Rectal smooth muscle tissue (tissue), 1 donor: ENCODE results near the gene NSG1.

Source experiments
- H3K27ac ChIP-seq: one replicate; pipeline ENCODE4 v1.7.0; 2013; ENCODE audit warnings: low read depth, low read length, inconsistent platforms
- H3K27me3 ChIP-seq: one replicate; pipeline ENCODE4 v1.7.0; 2013; ENCODE audit warnings: low read length; ENCODE audit not compliant: control insufficient read depth, insufficient read depth
- H3K36me3 ChIP-seq: one replicate; pipeline ENCODE4 v1.7.0; 2013; ENCODE audit warnings: low read length; ENCODE audit not compliant: control insufficient read depth, insufficient read depth
- H3K4me1 ChIP-seq: one replicate; pipeline ENCODE4 v1.7.0; 2013; ENCODE audit warnings: low read length; ENCODE audit not compliant: control insufficient read depth, insufficient read depth
- H3K4me3 ChIP-seq: one replicate; pipeline ENCODE4 v1.7.0; 2013; ENCODE audit warnings: low read length
- H3K9ac ChIP-seq: one replicate; pipeline ENCODE4 v1.7.0; 2013; ENCODE audit warnings: low read length

Gene NSG1

GRCh38 chr4:4425119-4425690 lies 38.3 kb downstream of the NSG1 start:
- no peaks in the 10 kb centered on the region for H3K4me1 ChIP-seq
- H3K9ac ChIP-seq = no peak overlapping the region
- peaks cover 20% of the 10 kb centered on the region for H3K36me3 ChIP-seq
- no peak overlapping the region for H3K27ac ChIP-seq
- no peaks in the 10 kb centered on the region for H3K27me3 ChIP-seq
- H3K4me3 ChIP-seq = no peak overlapping the region

DNA sequence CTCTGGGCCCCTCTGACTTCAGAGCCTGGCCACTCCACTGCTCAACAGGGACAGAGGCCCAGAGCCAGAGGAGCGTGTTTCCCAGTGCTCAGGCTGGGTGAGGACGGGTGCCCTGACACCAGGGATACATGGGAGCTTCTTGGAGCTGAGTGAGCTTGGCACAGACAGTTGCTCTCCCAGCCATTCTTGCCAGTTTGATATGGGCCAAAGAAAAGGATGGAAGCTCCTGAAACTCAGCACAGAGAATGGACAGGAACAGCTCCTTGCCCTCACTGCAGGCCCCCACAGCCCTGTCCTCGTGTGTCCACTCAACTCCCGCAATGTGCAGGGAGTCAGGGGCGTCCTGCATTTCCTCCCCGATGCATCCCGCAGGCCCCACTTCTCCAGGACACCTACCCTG lies 38.8 kb downstream of the NSG1 start:
- Histone ChIP-seq H3K4me1 (no peaks in the 10 kb centered on the region), H3K36me3 (peaks cover 15% of the 10 kb centered on the region), H3K9ac (no peak overlapping the region), H3K27me3 (no peaks in the 10 kb centered on the region), H3K27ac (no peak overlapping the region), H3K4me3 (no peak overlapping the region)

DNA sequence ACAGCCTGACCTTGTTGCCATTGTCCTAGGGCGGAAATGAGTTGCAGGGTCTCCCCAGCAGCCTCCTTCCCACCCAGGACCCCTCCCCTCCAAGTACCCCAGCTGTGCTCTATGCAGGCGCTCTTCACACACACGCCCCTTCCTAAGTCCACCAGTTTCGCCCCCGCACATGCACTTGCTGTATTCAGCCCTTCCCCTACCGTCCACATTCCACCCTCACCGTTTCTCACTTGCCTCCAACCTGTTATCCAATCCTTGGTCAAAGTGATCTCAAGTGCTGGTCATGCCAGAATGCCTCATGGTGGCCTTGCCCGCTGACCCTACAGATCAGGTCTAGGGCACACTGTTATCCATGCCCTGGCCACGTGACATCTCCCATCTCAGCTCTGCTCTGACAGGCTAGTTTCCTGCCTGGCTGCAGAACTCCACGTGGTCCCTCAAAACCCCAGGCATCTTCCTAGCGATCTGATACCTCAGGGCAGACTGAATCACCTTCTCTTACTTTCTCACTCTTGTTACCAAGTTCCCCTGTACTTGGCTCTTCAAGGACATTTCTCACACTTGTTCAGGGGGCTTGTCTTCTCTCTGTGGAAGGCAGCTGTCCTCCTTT lies 39.7 kb downstream of the NSG1 start:
- Histone ChIP-seq H3K36me3 (peaks cover 15% of the 10 kb centered on the region), H3K27ac (no peak overlapping the region), H3K9ac (no peak overlapping the region), H3K4me1 (no peaks in the 10 kb centered on the region), H3K27me3 (no peaks in the 10 kb centered on the region), H3K4me3 (no peak overlapping the region)

DNA sequence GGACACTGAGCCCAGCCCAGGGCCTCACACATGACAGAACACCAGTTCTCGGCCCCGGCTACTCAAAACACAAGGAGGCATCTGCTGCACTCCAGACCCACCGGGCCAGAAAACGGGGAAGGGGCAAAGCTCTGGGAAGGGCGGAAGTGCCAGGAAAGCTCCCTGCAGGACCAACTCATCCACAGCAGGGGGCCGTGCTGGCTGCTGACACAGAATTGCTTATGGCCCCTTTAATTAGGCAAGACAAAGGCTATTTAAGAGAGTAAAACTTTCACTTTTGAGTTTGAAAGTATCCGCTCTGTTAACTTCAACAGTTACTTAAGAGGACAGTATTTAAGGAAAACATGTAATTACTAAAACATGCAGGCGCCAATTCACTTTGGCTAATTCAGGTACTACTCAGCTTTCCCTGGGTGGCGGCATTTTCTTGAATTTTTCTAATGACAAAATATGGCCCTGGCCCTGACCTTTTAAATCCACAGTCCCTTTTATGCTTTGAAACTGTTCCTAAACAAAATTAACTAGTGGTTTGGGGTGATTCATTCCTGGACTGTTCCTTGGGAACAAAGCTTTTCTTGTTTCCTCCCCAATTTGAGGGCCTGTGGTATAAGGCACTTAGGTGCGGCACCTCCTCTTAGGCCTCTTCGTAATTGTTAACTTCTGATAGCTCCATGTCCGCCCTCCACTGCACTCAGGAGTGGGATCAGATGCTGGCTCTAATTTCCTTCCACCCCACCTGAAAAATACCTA lies 40.4 kb downstream of the NSG1 start:
- no peak overlapping the region for H3K9ac ChIP-seq
- H3K36me3 ChIP-seq = peaks cover 13% of the 10 kb centered on the region
- H3K4me3 ChIP-seq = no peak overlapping the region
- no peaks in the 10 kb centered on the region for H3K4me1 ChIP-seq
- no peaks in the 10 kb centered on the region for H3K27me3 ChIP-seq
- no peak overlapping the region for H3K27ac ChIP-seq

- H3K36me3 ChIP-seq = peaks cover 13% of the 10 kb centered on the region
- no peaks in the 10 kb centered on the region for H3K27me3 ChIP-seq
These were observed 41.0 kb downstream of the NSG1 start for GRCh38 chr4:4427886-4428285.

DNA sequence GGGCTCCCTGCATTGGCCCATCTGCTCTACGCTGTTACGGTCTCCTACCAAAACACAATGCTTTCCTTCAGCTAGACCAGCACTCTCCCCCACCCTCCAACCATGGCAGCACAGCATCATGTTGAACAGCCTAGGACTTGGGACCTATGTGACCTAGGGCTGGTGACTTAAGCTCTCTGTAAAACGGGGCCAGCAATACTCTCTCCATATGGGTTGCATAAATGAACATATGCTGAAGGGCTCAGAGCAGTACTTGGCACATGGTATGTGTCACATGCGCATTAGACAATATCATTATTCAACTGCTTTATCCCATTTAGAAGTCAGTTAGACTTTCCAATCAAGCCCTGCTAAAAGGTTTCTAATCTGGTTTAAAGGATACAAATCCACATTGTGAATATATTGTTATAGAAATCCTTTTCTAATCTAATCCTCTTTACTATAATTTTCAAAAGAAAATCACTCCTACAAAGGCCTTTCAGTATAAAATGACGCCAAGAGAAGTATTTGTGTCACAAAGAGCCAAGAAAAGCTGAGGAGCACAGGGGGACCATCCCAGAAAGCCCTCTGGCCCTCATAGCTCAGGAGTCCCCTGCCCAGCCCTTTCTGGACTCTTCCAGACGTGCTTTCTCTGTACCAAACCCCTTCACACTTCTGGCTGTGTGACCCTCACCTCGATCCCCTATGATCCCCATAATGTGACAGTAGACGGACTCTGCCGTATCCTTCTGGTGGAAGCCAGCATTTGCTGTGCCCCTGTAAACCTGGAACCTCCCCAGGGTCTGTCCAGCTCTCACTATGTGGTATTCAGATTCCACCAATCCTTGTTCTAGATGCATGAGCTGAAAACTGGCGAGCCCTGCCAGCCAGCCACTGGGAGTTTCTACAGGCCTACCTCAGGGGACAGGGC lies 42.3 kb downstream of the NSG1 start:
- H3K27me3 ChIP-seq = no peaks in the 10 kb centered on the region
- peaks cover 9% of the 10 kb centered on the region for H3K36me3 ChIP-seq
- no peak overlapping the region for H3K9ac ChIP-seq
- no peak overlapping the region for H3K27ac ChIP-seq
- no peaks in the 10 kb centered on the region for H3K4me1 ChIP-seq
- H3K4me3 ChIP-seq = no peak overlapping the region

More at GRCh38 chr4:4427886-4428285, 41.0 kb downstream of the NSG1 start:
- Histone ChIP-seq H3K27ac (no peak overlapping the region), H3K4me3 (no peak overlapping the region), H3K4me1 (no peaks in the 10 kb centered on the region), H3K9ac (no peak overlapping the region)

DNA sequence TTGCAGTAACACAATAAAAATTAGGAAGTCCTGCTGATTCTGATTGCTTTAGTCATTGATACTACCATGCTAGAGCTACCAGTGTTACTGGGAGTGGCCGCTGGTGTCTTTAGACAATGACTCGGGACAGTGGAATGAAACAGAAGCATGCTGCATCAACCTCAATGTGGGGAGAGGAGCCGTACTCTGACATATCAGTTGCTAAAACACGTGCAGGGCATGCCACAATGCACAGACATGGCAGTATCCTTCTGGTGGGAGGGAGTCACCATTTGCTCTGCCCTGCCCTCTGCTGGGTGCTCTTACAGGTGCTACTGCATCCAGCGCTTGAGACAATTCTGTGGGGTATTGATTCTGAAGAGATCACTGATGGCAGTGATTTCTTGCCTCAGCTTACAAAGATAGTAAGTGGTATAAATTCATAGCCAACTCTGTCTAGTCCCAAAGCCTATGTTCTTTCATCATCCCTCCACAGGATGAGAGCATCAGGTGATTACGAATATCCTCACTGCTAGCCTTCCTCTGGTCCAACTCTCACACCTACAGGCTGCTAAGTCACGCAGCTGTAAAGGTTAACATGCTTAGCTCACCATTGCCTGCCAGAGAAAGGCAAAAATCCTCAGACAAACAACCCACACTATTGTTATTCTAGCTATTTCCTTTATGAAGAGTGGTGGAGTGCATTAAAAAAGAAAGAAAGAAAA lies 43.7 kb downstream of the NSG1 start:
- Histone ChIP-seq H3K4me3 (no peak overlapping the region), H3K27ac (no peak overlapping the region), H3K9ac (no peak overlapping the region), H3K4me1 (no peaks in the 10 kb centered on the region), H3K27me3 (no peaks in the 10 kb centered on the region), H3K36me3 (peaks cover 12% of the 10 kb centered on the region)

- Histone ChIP-seq H3K27ac (no peak overlapping the region), H3K9ac (no peak overlapping the region), H3K36me3 (peaks cover 12% of the 10 kb centered on the region), H3K27me3 (no peaks in the 10 kb centered on the region), H3K4me3 (no peak overlapping the region), H3K4me1 (no peaks in the 10 kb centered on the region)
These were observed 45.6 kb downstream of the NSG1 start for GRCh38 chr4:4432341-4433125.

DNA sequence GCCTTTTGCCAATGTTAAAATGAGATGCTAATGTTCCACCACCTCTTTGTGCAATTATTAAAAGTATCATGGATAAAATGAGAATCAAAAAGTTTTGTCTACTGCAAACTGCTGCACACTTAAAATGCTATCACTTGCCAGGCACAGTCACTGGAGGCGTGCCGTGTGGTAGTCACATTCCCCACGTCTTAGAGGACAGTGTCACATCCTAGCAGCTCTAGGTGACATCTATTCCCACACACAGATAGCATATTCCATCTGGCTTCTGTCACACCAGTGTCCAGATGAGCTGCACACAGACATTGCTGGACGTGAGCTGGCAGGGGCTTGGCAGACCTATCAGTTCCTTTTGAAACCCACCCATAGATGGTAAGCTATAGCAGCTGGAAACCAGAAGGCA lies 47.0 kb downstream of the NSG1 start:
- H3K27me3 ChIP-seq = no peaks in the 10 kb centered on the region
- H3K4me3 ChIP-seq = no peak overlapping the region
- no peak overlapping the region for H3K27ac ChIP-seq
- no peak overlapping the region for H3K9ac ChIP-seq
- H3K36me3 ChIP-seq = peaks cover 13% of the 10 kb centered on the region
- H3K4me1 ChIP-seq = no peaks in the 10 kb centered on the region

- no peak overlapping the region for H3K9ac ChIP-seq
- no peak overlapping the region for H3K4me3 ChIP-seq
- H3K27ac ChIP-seq = no peak overlapping the region
- H3K27me3 ChIP-seq = no peaks in the 10 kb centered on the region
- peaks cover 13% of the 10 kb centered on the region for H3K36me3 ChIP-seq
- no peaks in the 10 kb centered on the region for H3K4me1 ChIP-seq
These were observed 49.4 kb downstream of the NSG1 start for GRCh38 chr4:4436244-4436823.

DNA sequence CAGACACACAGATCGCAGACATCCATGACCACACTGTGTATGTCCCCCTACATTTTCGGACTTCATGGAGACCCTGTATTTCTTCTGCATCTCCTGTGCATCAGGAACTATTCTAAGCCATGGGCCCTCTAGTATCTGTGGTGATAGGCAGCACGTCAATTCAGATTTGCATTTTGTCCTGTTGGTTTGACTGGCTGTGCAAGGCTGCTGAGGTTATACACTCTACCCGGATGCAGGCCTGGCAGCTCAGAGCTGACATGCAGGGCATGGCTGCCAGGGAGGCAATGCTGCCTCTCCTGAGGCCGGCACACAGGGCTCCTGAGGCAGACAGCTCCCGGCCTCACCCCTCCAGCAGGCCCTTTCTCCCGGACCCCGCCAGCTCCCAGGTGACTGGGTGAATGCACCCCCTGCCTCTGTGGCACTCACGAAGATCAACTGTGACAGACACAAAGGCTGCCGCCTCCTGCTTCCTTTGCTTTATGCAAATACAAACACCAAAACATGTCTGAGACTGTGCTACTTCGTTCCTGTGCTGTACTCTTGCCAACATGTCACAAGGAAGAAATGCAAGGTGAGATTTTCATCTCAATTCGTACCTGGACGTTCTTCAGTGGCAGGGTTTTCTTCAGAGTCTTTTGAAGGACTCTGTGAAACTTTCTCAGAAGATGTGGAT lies 51.0 kb downstream of the NSG1 start:
- no peak overlapping the region for H3K9ac ChIP-seq
- H3K4me1 ChIP-seq = no peaks in the 10 kb centered on the region
- no peaks in the 10 kb centered on the region for H3K27me3 ChIP-seq
- H3K36me3 ChIP-seq = peaks cover 13% of the 10 kb centered on the region
- no peak overlapping the region for H3K27ac ChIP-seq
- H3K4me3 ChIP-seq = no peak overlapping the region
